ENCODE data around the gene NR1H4.
"Not testable (repeated sequence)": the region's sequence is repeated elsewhere in the genome, so short reads cannot be mapped to it uniquely, and the experiment has no call there.

NR1H4 gene

DNA sequence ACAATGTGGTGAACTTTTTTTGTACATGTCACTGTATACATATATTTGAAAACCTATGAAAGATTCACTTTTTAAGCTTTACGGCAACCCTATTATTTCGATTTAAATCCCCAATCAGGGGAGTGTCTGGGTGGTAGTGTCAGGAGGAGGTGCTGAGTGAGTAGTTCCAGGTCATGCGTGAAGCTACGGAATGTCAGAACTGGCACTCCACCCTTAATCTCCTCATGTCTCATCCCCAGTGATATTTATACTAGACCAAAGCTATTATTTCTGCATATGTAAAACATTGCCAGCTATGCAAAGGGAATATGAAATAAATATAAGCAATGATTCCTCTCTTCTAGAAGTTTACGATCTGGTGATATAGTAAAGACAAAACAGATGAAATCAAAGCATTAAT, 12.3 kb downstream of the NR1H4 start:
- no peaks in the 10 kb centered on the region for H3K4me1 Mint-ChIP-seq
- ATAC-seq: no peak

GRCh38 chr12:100489251-100489820, 15.7 kb downstream of the NR1H4 start:
- Mint-ChIP-seq H3K36me3 (ENCODE audit: low read depth) (no peaks in the 10 kb centered on the region), H3K9me3 (no peaks in the 10 kb centered on the region), H3K27ac (no peak overlapping the region), H3K27me3 (peaks cover 1% of the 10 kb centered on the region), H3K4me1 (no peaks in the 10 kb centered on the region), H3K4me3 (no peak overlapping the region)
- DNase-seq (no peak), ATAC-seq (no peak)

More for the DNA sequence above, 12.3 kb downstream of the NR1H4 start:
- Mint-ChIP-seq H3K27me3 (peaks cover 1% of the 10 kb centered on the region), H3K9me3 (no peaks in the 10 kb centered on the region), H3K4me3 (no peak overlapping the region), H3K36me3 (ENCODE audit: low read depth) (no peaks in the 10 kb centered on the region), H3K27ac (no peak overlapping the region)
- DNase-seq: no peak

- no peak overlapping the region for H3K27ac Mint-ChIP-seq
- no peaks in the 10 kb centered on the region for H3K9me3 Mint-ChIP-seq
- no peak overlapping the region for H3K4me3 Mint-ChIP-seq
- ATAC-seq (no peak), DNase-seq (no peak)
- H3K36me3 Mint-ChIP-seq (ENCODE audit: low read depth): no peaks in the 10 kb centered on the region
- H3K27me3 Mint-ChIP-seq: peaks cover 1% of the 10 kb centered on the region
- H3K4me1 Mint-ChIP-seq: no peaks in the 10 kb centered on the region
Measured at GRCh38 chr12:100490056-100490455, 16.4 kb downstream of the NR1H4 start.

GRCh38 chr12:100491104-100491503, 17.4 kb downstream of the NR1H4 start:
- no peak for DNase-seq
- no peak for ATAC-seq
- Mint-ChIP-seq H3K9me3 (no peaks in the 10 kb centered on the region), H3K36me3 (ENCODE audit: low read depth) (no peaks in the 10 kb centered on the region), H3K4me3 (no peak overlapping the region), H3K4me1 (no peaks in the 10 kb centered on the region), H3K27me3 (peaks cover 1% of the 10 kb centered on the region), H3K27ac (no peak overlapping the region)

GRCh38 chr12:100493396-100494012, 19.8 kb downstream of the NR1H4 start:
- DNase-seq: no peak
- ATAC-seq: no peak
- H3K27ac Mint-ChIP-seq: no peak overlapping the region
- no peak overlapping the region for H3K4me3 Mint-ChIP-seq
- H3K9me3 Mint-ChIP-seq: no peaks in the 10 kb centered on the region
- no peaks in the 10 kb centered on the region for H3K27me3 Mint-ChIP-seq
- H3K36me3 Mint-ChIP-seq (ENCODE audit: low read depth): no peaks in the 10 kb centered on the region
- H3K4me1 Mint-ChIP-seq: no peaks in the 10 kb centered on the region

DNA sequence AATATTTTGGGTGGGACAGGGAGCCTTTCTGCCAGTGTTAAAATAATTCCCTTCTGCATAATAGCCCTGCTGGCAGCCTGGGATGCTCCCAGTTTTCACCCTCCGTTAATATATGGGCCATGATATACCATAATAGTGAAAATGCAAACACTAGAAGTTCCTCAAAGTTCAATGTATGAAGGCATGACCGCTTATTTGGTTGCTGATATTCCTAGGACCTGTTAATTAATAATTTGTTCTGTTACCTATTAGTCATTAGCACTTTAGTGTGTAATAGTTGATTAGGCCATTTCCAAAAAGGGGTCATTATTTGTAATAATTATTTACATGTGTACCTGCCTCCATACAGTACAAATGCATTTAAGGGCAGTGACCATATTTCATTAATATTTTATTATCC, 20.4 kb downstream of the NR1H4 start:
- ATAC-seq: no peak
- H3K4me3 Mint-ChIP-seq: no peak overlapping the region
- no peak overlapping the region for H3K27ac Mint-ChIP-seq

DNA sequence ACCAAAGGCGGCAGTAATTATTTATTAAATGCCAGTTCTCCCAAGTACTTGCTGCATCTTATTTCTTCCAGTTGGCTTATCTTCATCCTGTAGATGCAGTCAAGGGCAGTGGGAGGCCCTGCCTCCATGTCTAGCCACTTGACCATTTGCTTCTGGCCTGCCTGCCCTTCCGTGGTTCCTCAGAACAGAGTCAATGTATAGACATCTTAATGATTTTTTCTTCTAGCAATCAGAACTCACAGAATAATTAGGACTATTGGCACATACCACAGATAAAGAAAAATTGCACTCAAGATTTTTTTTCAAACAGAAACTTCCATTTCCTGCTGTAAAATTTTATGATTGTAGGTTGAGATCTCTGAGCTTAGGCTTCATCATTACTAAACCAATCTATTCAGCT, 20.9 kb downstream of the NR1H4 start:
- DNase-seq (no peak), ATAC-seq (no peak)
- no peaks in the 10 kb centered on the region for H3K27me3 Mint-ChIP-seq
- H3K4me3 Mint-ChIP-seq: no peak overlapping the region
- H3K36me3 Mint-ChIP-seq (ENCODE audit: low read depth): no peaks in the 10 kb centered on the region
- no peak overlapping the region for H3K27ac Mint-ChIP-seq
- H3K4me1 Mint-ChIP-seq: no peaks in the 10 kb centered on the region
- no peaks in the 10 kb centered on the region for H3K9me3 Mint-ChIP-seq

More for the DNA sequence above, 20.4 kb downstream of the NR1H4 start:
- H3K36me3 Mint-ChIP-seq (ENCODE audit: low read depth): no peaks in the 10 kb centered on the region
- H3K9me3 Mint-ChIP-seq: no peaks in the 10 kb centered on the region
- H3K4me1 Mint-ChIP-seq: no peaks in the 10 kb centered on the region
- DNase-seq: no peak
- no peaks in the 10 kb centered on the region for H3K27me3 Mint-ChIP-seq

- Mint-ChIP-seq H3K4me1 (no peaks in the 10 kb centered on the region), H3K9me3 (no peaks in the 10 kb centered on the region), H3K27ac (no peak overlapping the region), H3K36me3 (ENCODE audit: low read depth) (no peaks in the 10 kb centered on the region), H3K27me3 (no peaks in the 10 kb centered on the region), H3K4me3 (no peak overlapping the region)
- ATAC-seq (no peak), DNase-seq (no peak)
Measured at GRCh38 chr12:100497105-100497795, 23.6 kb downstream of the NR1H4 start.

- no peaks in the 10 kb centered on the region for H3K27me3 Mint-ChIP-seq
- ATAC-seq (no peak), DNase-seq (no peak)
- no peaks in the 10 kb centered on the region for H3K36me3 Mint-ChIP-seq (ENCODE audit: low read depth)
- no peak overlapping the region for H3K4me3 Mint-ChIP-seq
- no peaks in the 10 kb centered on the region for H3K4me1 Mint-ChIP-seq
- H3K27ac Mint-ChIP-seq: no peak overlapping the region
- no peaks in the 10 kb centered on the region for H3K9me3 Mint-ChIP-seq
Measured at GRCh38 chr12:100498141-100498540, 24.5 kb downstream of the NR1H4 start.

GRCh38 chr12:100499416-100499815, 25.8 kb downstream of the NR1H4 start:
- DNase-seq (no peak), ATAC-seq (no peak)
- no peaks in the 10 kb centered on the region for H3K36me3 Mint-ChIP-seq (ENCODE audit: low read depth)
- no peaks in the 10 kb centered on the region for H3K4me1 Mint-ChIP-seq
- no peak overlapping the region for H3K27ac Mint-ChIP-seq
- no peaks in the 10 kb centered on the region for H3K9me3 Mint-ChIP-seq
- H3K4me3 Mint-ChIP-seq: no peak overlapping the region
- H3K27me3 Mint-ChIP-seq: no peaks in the 10 kb centered on the region

DNA sequence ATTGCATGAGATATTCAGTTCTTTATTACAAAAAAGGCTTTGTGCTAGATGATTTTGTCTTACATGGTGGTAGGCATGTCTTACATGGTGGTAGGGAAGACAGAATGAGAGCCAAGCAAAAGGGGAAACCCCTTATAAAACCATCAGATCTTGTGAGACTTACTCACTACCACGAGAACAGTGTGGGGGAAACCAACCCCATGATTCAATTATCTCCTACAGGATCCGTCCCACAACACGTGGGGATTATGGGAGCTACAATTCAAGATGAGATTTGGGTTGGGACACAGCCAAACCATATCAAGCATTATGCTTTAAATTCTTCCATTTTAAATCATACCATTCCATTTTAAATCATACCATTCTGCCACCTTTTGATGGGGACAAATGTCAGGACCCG, 29.1 kb downstream of the NR1H4 start:
- not testable (repeated sequence) for H3K9me3 Mint-ChIP-seq; H3K36me3 Mint-ChIP-seq (ENCODE audit: low read depth); H3K4me3 Mint-ChIP-seq; H3K27me3 Mint-ChIP-seq; ATAC-seq; H3K27ac Mint-ChIP-seq; H3K4me1 Mint-ChIP-seq; DNase-seq

DNA sequence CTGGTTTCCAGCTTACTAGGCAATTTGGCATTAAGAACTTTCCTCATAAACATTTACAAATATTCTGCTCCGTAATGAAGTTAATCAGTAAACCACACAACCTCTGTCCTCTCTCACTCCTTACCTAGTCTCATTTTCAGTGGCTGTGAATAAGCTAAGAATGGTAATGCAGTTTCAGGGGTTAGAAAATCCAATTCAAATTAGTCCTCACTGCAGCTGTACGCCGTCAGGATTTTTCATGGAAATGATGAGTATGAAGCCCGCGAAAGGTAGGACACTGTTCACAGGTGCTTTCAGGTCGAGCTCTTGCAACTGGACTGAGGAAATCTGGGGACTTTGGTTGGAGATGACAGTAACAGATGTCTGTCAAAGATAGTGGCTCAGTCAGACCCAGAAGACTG, 29.6 kb downstream of the NR1H4 start:
- no peak overlapping the region for H3K4me3 Mint-ChIP-seq
- H3K36me3 Mint-ChIP-seq (ENCODE audit: low read depth): no peaks in the 10 kb centered on the region
- no peaks in the 10 kb centered on the region for H3K27me3 Mint-ChIP-seq
- no peaks in the 10 kb centered on the region for H3K4me1 Mint-ChIP-seq
- no peak for DNase-seq
- no peak overlapping the region for H3K27ac Mint-ChIP-seq
- ATAC-seq: no peak
- H3K9me3 Mint-ChIP-seq: no peaks in the 10 kb centered on the region

- DNase-seq (no peak), ATAC-seq (no peak)
- no peak overlapping the region for H3K27ac Mint-ChIP-seq
- no peaks in the 10 kb centered on the region for H3K4me1 Mint-ChIP-seq
- H3K27me3 Mint-ChIP-seq: no peaks in the 10 kb centered on the region
- no peaks in the 10 kb centered on the region for H3K36me3 Mint-ChIP-seq (ENCODE audit: low read depth)
- H3K9me3 Mint-ChIP-seq: no peaks in the 10 kb centered on the region
- no peak overlapping the region for H3K4me3 Mint-ChIP-seq
Measured at GRCh38 chr12:100504804-100505203, 31.1 kb downstream of the NR1H4 start.

- Mint-ChIP-seq H3K27ac (no peak overlapping the region), H3K36me3 (ENCODE audit: low read depth) (no peaks in the 10 kb centered on the region), H3K4me3 (no peak overlapping the region), H3K27me3 (no peaks in the 10 kb centered on the region), H3K9me3 (no peaks in the 10 kb centered on the region), H3K4me1 (no peaks in the 10 kb centered on the region)
- no peak for ATAC-seq
- no peak for DNase-seq
Measured at GRCh38 chr12:100508751-100509150, 35.1 kb downstream of the NR1H4 start.

DNA sequence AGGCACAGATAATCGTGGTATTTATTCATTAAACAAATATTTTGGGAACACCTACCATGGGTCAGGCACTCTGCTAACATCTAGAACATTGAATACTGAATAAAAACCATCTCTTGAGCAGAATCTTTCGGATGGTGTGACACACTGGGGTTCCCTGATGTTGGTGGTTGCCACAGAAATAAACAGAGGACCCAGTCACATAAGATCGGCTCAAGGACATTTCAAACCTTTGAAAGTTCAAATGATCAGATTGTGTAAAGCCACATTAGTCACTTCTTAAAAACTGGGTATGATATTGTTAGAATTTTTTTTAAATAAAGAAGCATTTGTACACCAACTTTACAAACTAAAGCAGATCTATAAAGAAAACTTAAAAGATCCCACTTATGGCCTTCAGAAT, 39.0 kb downstream of the NR1H4 start:
- no peaks in the 10 kb centered on the region for H3K36me3 Mint-ChIP-seq (ENCODE audit: low read depth)
- DNase-seq (no peak), ATAC-seq (no peak)
- no peaks in the 10 kb centered on the region for H3K27me3 Mint-ChIP-seq
- H3K4me1 Mint-ChIP-seq: no peaks in the 10 kb centered on the region
- H3K27ac Mint-ChIP-seq: no peak overlapping the region
- no peaks in the 10 kb centered on the region for H3K9me3 Mint-ChIP-seq
- no peak overlapping the region for H3K4me3 Mint-ChIP-seq
